ENCODE data around the gene CLSTN2. TPM values are rescaled to one million over a fixed set of nuclear protein-coding genes. Genes with fewer than 3 reads are reported as not detected.

The CLSTN2 gene
- total RNA-seq, 1 experiment from 2014 or later, result not detected

DNA sequence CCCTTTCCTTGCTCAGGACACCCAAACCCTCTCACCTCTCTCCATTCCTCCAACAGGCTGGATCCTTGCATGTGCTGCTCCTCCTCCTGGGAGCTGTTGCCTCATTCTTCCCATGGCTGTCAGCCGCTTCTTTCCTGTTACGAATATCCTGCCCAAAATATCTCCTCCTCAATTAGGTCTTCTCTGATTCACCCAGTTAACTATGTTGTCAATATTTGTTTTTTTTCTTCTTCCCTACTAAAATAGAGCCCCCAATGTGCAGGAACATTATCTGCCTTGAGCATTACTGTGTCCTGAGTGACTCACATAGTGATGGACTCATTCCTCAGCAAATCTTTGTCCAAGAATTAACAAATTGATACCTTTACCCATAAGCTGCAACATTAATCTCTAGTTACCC is 357.2 kb downstream of the CLSTN2 start:
- POLR2A ChIA-PET (ENCODE audit: unreplicated experiment), result no interaction called here
- H3K4me1 ChIP-seq (ENCODE audit: insufficient read depth, low read length), result no peaks in the 10 kb centered on the region
- H3K27me3 ChIP-seq (ENCODE audit: low read length), result no peaks in the 10 kb centered on the region
- intact Hi-C loops (cut with micrococcal nuclease), result no loop called here
- no peak overlapping the region for H2AFZ ChIP-seq (ENCODE audit: low read length)
- H3K79me2 ChIP-seq (ENCODE audit: low read length), result no peaks in the 10 kb centered on the region
- H3K27ac ChIP-seq (ENCODE audit: low read length), result no peak overlapping the region
- BruUV-seq (replicated peaks), result no TSS peak
- no peaks in the 10 kb centered on the region for H3F3A ChIP-seq (ENCODE audit: low read length, unreplicated experiment)
- CTCF ChIA-PET, result no interaction called here
- ATAC-seq, result no peak
- H3K36me3 ChIP-seq (ENCODE audit: low read depth, low read length), result no peaks in the 10 kb centered on the region
- H4K20me1 ChIP-seq (ENCODE audit: low read length), result no peaks in the 10 kb centered on the region
- DNase-seq, result peak; percentile 3
- no peaks in the 10 kb centered on the region for H3K9me2 ChIP-seq (replicated peaks; ENCODE audit: low read length)
- H3K4me2 ChIP-seq (ENCODE audit: low read length), result no peak overlapping the region
- no peaks in the 10 kb centered on the region for H3K9me3 ChIP-seq (ENCODE audit: low read length)
- TF ChIP-seq EZH2phosphoT487 (IDR thresholded peaks at IDR 0.05; ENCODE audit: borderline replicate concordance, low read length) (no peak), EZH2 (IDR thresholded peaks at IDR 0.05; ENCODE audit: low read length, unreplicated experiment) (no peak)
- TF ChIP-seq, protein P1, sequence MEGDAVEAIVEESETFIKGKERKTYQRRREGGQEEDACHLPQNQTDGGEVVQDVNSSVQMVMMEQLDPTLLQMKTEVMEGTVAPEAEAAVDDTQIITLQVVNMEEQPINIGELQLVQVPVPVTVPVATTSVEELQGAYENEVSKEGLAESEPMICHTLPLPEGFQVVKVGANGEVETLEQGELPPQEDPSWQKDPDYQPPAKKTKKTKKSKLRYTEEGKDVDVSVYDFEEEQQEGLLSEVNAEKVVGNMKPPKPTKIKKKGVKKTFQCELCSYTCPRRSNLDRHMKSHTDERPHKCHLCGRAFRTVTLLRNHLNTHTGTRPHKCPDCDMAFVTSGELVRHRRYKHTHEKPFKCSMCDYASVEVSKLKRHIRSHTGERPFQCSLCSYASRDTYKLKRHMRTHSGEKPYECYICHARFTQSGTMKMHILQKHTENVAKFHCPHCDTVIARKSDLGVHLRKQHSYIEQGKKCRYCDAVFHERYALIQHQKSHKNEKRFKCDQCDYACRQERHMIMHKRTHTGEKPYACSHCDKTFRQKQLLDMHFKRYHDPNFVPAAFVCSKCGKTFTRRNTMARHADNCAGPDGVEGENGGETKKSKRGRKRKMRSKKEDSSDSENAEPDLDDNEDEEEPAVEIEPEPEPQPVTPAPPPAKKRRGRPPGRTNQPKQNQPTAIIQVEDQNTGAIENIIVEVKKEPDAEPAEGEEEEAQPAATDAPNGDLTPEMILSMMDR (conservative IDR thresholded peaks at IDR 0.05; ENCODE audit: low read depth, low read length), result no peak
- H3K9ac ChIP-seq (ENCODE audit: low read length), result no peak overlapping the region
- no peak overlapping the region for H3K4me3 ChIP-seq (ENCODE audit: low read length)

DNA sequence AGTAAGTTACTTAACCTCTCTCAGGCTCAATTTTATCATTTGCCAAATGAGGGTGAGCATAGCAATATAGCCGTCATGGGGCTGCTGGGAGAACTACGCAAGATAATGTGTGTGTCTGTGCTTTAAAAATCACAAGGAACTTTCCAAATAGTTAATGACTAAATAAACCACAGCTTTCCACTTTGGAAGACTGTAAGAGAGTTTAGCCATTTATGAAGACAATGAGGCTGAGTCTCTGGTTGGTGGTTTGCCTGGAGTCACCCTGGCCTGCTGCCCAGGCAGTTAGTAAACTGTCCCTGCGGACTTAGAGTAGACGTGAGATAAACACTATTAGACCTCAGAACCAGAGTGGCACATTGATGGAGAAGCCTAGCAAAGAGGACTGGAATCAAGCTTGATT is 357.7 kb downstream of the CLSTN2 start:
- Histone ChIP-seq H3K27ac (ENCODE audit: low read length) (no peak overlapping the region), H3K4me2 (ENCODE audit: low read length) (no peak overlapping the region)

DNA sequence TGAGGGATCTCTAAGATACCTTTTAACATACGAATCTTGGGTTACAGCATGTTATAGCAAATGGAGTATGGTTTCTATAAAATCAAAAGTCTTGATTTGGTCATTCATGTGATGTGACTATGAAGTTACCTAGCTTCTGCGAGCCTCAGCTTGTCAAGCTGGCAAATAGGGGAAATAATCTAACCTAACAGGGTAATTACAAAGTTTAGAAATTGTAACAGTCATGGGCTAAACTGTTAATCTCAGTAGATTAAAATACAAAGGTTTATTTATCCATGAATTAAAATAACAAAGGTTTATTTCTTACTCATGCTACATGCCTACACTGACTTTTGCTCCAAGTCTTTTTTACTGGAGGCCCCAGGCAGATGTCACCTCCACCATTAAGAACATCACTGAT is 359.1 kb downstream of the CLSTN2 start:
- Histone ChIP-seq H3K4me1 (ENCODE audit: insufficient read depth, low read length) (no peaks in the 10 kb centered on the region), H4K20me1 (ENCODE audit: low read length) (no peaks in the 10 kb centered on the region), H3K9ac (ENCODE audit: low read length) (no peak overlapping the region), H3K9me3 (ENCODE audit: low read length) (no peaks in the 10 kb centered on the region), H2AFZ (ENCODE audit: low read length) (no peak overlapping the region), H3K27me3 (ENCODE audit: low read length) (no peaks in the 10 kb centered on the region), H3K9me2 (replicated peaks; ENCODE audit: low read length) (no peaks in the 10 kb centered on the region), H3K4me3 (ENCODE audit: low read length) (no peak overlapping the region), H3K79me2 (ENCODE audit: low read length) (no peaks in the 10 kb centered on the region), H3K36me3 (ENCODE audit: low read depth, low read length) (no peaks in the 10 kb centered on the region), H3F3A (ENCODE audit: low read length, unreplicated experiment) (no peaks in the 10 kb centered on the region), H3K27ac (ENCODE audit: low read length) (no peak overlapping the region), H3K4me2 (ENCODE audit: low read length) (no peak overlapping the region)
- DNase-seq (no peak), ATAC-seq (no peak)
- intact Hi-C loops (cut with micrococcal nuclease), result no loop called here
- no TSS peak for BruUV-seq (replicated peaks)
- TF ChIP-seq EZH2phosphoT487 (IDR thresholded peaks at IDR 0.05; ENCODE audit: borderline replicate concordance, low read length) (no peak), EZH2 (IDR thresholded peaks at IDR 0.05; ENCODE audit: low read length, unreplicated experiment) (no peak)
- TF ChIP-seq, protein P1 (conservative IDR thresholded peaks at IDR 0.05; ENCODE audit: low read depth, low read length), result no peak
- POLR2A ChIA-PET (ENCODE audit: unreplicated experiment), result no interaction called here
- CTCF ChIA-PET, result no interaction called here

More for the DNA sequence above, 357.7 kb downstream of the CLSTN2 start:
- H3K4me1 ChIP-seq (ENCODE audit: insufficient read depth, low read length), result no peaks in the 10 kb centered on the region
- no peaks in the 10 kb centered on the region for H3K27me3 ChIP-seq (ENCODE audit: low read length)
- H3F3A ChIP-seq (ENCODE audit: low read length, unreplicated experiment), result no peaks in the 10 kb centered on the region
- no peak overlapping the region for H3K9ac ChIP-seq (ENCODE audit: low read length)
- ChIA-PET CTCF (no interaction called here), POLR2A (ENCODE audit: unreplicated experiment) (no interaction called here)
- H3K9me2 ChIP-seq (replicated peaks; ENCODE audit: low read length), result no peaks in the 10 kb centered on the region
- peak; percentile 28 for DNase-seq
- no peak overlapping the region for H3K4me3 ChIP-seq (ENCODE audit: low read length)
- intact Hi-C loops (cut with micrococcal nuclease), result no loop called here
- BruUV-seq (replicated peaks), result no TSS peak
- no peak for ATAC-seq
- TF ChIP-seq, protein P1 (conservative IDR thresholded peaks at IDR 0.05; ENCODE audit: low read depth, low read length), result no peak
- TF ChIP-seq EZH2phosphoT487 (IDR thresholded peaks at IDR 0.05; ENCODE audit: borderline replicate concordance, low read length) (no peak), EZH2 (IDR thresholded peaks at IDR 0.05; ENCODE audit: low read length, unreplicated experiment) (no peak)
- H3K79me2 ChIP-seq (ENCODE audit: low read length), result no peaks in the 10 kb centered on the region
- no peaks in the 10 kb centered on the region for H4K20me1 ChIP-seq (ENCODE audit: low read length)
- no peak overlapping the region for H2AFZ ChIP-seq (ENCODE audit: low read length)
- no peaks in the 10 kb centered on the region for H3K9me3 ChIP-seq (ENCODE audit: low read length)
- H3K36me3 ChIP-seq (ENCODE audit: low read depth, low read length), result no peaks in the 10 kb centered on the region

Data from PC-3 (cell line).